H9 (cell line): Measurements from ENCODE around the gene REG1A. TPM values are rescaled to one million over a fixed set of nuclear protein-coding genes. Genes with fewer than 3 reads are reported as not detected.

Source experiments
- DNase-seq: peaks from one replicate; pipeline ENCODE4 v3.0.0-alpha.2; 2017
- H2AFZ ChIP-seq: one replicate; pipeline ENCODE4 v1.6.1; 2013; ENCODE audit warnings: mild to moderate bottlenecking, low read length, control low read depth, moderate library complexity
- H2AK5ac ChIP-seq: 2 replicates; pipeline ENCODE4 v1.6.1; 2013; ENCODE audit warnings: low read length, control low read depth, mixed read lengths; ENCODE audit not compliant: insufficient read length
- H2BK120ac ChIP-seq: one replicate; pipeline ENCODE4 v1.6.1; 2013; ENCODE audit warnings: low read depth, mild to moderate bottlenecking, low read length, control low read depth, inconsistent platforms; ENCODE audit not compliant: poor library complexity, severe bottlenecking
- H2BK12ac ChIP-seq: 2 replicates; pipeline ENCODE4 v1.6.1; 2013; ENCODE audit warnings: low read length, control low read depth, mixed read lengths, low read depth; ENCODE audit not compliant: insufficient read length
- H2BK15ac ChIP-seq: 2 replicates; pipeline ENCODE4 v1.6.1; 2013; ENCODE audit warnings: low read depth, low read length, control low read depth
- H2BK20ac ChIP-seq: one replicate; pipeline ENCODE4 v1.6.1; 2013; ENCODE audit warnings: low read depth, mild to moderate bottlenecking, low read length, control low read depth, inconsistent platforms; ENCODE audit not compliant: poor library complexity, severe bottlenecking
- H2BK5ac ChIP-seq: 2 replicates; pipeline ENCODE4 v1.6.1; 2013; ENCODE audit warnings: low read length, control low read depth, mixed read lengths; ENCODE audit not compliant: insufficient read length
- H3K14ac ChIP-seq: 2 replicates; pipeline ENCODE4 v1.6.1; 2013; ENCODE audit warnings: low read length, control low read depth; ENCODE audit not compliant: insufficient read depth
- H3K18ac ChIP-seq: 2 replicates; pipeline ENCODE4 v1.6.1; 2013; ENCODE audit warnings: low read depth, mild to moderate bottlenecking, mixed read lengths, low read length, control low read depth; ENCODE audit not compliant: insufficient read length
- H3K23ac ChIP-seq: 2 replicates; pipeline ENCODE4 v1.6.1; 2013; ENCODE audit warnings: low read length, control low read depth, mixed read lengths, low read depth; ENCODE audit not compliant: insufficient read length
- H3K23me2 ChIP-seq: 2 replicates; pipeline ENCODE4 v1.6.1; 2013; ENCODE audit warnings: low read depth, mild to moderate bottlenecking, mixed read lengths, low read length, control low read depth; ENCODE audit not compliant: insufficient read length, poor library complexity, severe bottlenecking
- H3K27ac ChIP-seq: 2 replicates; pipeline ENCODE4 v1.5.1; 2013; ENCODE audit warnings: low read length, control low read depth, mixed read lengths, low read depth; ENCODE audit not compliant: insufficient read length
- H3K27me3 ChIP-seq: 2 replicates; pipeline ENCODE4 v1.6.1; 2013; ENCODE audit warnings: low read length, control low read depth, inconsistent platforms; ENCODE audit not compliant: insufficient read depth
- H3K4ac ChIP-seq: 2 replicates; pipeline ENCODE4 v1.6.1; 2013; ENCODE audit warnings: low read depth, mild to moderate bottlenecking, control low read depth, inconsistent platforms, low read length, moderate library complexity
- H3K4me1 ChIP-seq: 2 replicates; pipeline ENCODE4 v1.6.1; 2013; ENCODE audit warnings: low read length, control low read depth, inconsistent platforms; ENCODE audit not compliant: insufficient read depth
- H3K4me2 ChIP-seq: 2 replicates; pipeline ENCODE4 v1.6.1; 2013; ENCODE audit warnings: low read length, control low read depth, mixed read lengths; ENCODE audit not compliant: insufficient read length, insufficient read depth
- H3K56ac ChIP-seq: 2 replicates; pipeline ENCODE4 v1.6.1; 2013; ENCODE audit warnings: low read depth, mild to moderate bottlenecking, mixed read lengths, low read length, control low read depth; ENCODE audit not compliant: insufficient read length
- H3K79me1 ChIP-seq: 2 replicates; pipeline ENCODE4 v1.6.1; 2013; ENCODE audit warnings: low read depth, mild to moderate bottlenecking, moderate library complexity, low read length, control low read depth, inconsistent platforms; ENCODE audit not compliant: insufficient read depth, poor library complexity, severe bottlenecking
- H3K79me2 ChIP-seq: 2 replicates; pipeline ENCODE4 v1.6.1; 2013; ENCODE audit warnings: low read length, control low read depth, inconsistent platforms; ENCODE audit not compliant: insufficient read depth
- H3K9ac ChIP-seq: 2 replicates; pipeline ENCODE4 v1.6.1; 2013; ENCODE audit warnings: low read length, control low read depth, mixed read lengths; ENCODE audit not compliant: insufficient read length; ENCODE audit errors: extremely low read depth
- H3K9me3 ChIP-seq: one replicate; pipeline ENCODE4 v1.6.1; 2013; ENCODE audit warnings: low read depth, low read length, inconsistent platforms; ENCODE audit not compliant: control insufficient read depth
- H3T11ph ChIP-seq: one replicate; pipeline ENCODE4 v1.6.1; 2013; ENCODE audit warnings: mild to moderate bottlenecking, low read length, control low read depth, inconsistent platforms
- H4K20me1 ChIP-seq: one replicate; pipeline ENCODE4 v1.6.1; 2013; ENCODE audit not compliant: control insufficient read depth, insufficient read length, insufficient read depth
- H4K5ac ChIP-seq: 2 replicates; pipeline ENCODE4 v1.6.1; 2013; ENCODE audit warnings: low read depth, mild to moderate bottlenecking, mixed read lengths, low read length, control low read depth; ENCODE audit not compliant: insufficient read length
- H4K8ac ChIP-seq: replicated peaks from 2 replicates; pipeline ENCODE4 v1.6.1; 2013; ENCODE audit warnings: low read length, control low read depth, mixed read lengths, low read depth; ENCODE audit not compliant: insufficient read length
- H4K91ac ChIP-seq: 2 replicates; pipeline ENCODE4 v1.6.1; 2013; ENCODE audit warnings: low read depth, mild to moderate bottlenecking, moderate library complexity, mixed read lengths, low read length, control low read depth; ENCODE audit not compliant: insufficient read length
- H3K27ac Mint-ChIP-seq, 3 experiments: 2 replicates in 2 of 3; 3 replicates in 1 of 3; pipeline ENCODE4 v1.8.0; 2020 to 2021; ENCODE audit warnings: mixed read lengths in 3 of 3, mild to moderate bottlenecking in 1 of 3, moderate library complexity in 1 of 3
- H3K27me3 Mint-ChIP-seq: 2 replicates; pipeline ENCODE4 v1.8.0; 2021; ENCODE audit warnings: low read depth, mild to moderate bottlenecking, moderate library complexity, mixed read lengths
- H3K36me3 Mint-ChIP-seq, 3 experiments: 2 replicates in 2 of 3; 3 replicates in 1 of 3; pipeline ENCODE4 v1.8.0; 2020 to 2021; ENCODE audit warnings: low read depth in 3 of 3, mixed read lengths in 3 of 3; ENCODE audit not compliant: insufficient read depth in 1 of 3
- H3K4me1 Mint-ChIP-seq, 2 experiments: 2 replicates each; pipeline ENCODE4 v1.8.0; 2020; ENCODE audit warnings: mixed read lengths in 2 of 2
- H3K4me3 Mint-ChIP-seq, 2 experiments: 2 replicates in 1 of 2; 3 replicates in 1 of 2; pipeline ENCODE4 v1.8.0; 2020 to 2021; ENCODE audit warnings: mild to moderate bottlenecking in 2 of 2, mixed read lengths in 2 of 2, moderate library complexity in 1 of 2
- H3K9me3 Mint-ChIP-seq, 2 experiments: 2 replicates in 1 of 2; 3 replicates in 1 of 2; pipeline ENCODE4 v1.8.0; 2020; ENCODE audit warnings: mild to moderate bottlenecking in 2 of 2, mixed read lengths in 2 of 2, moderate library complexity in 1 of 2
- total RNA-seq: library from RNA; stranded (reverse); gene quantifications from 2 replicates; pipeline ENCODE4 v1.2.1, GENCODE V29; 2021
- TF ChIP-seq, protein P1 (sequence below): fragments of 200-600 bp; sonication (generic); conservative IDR thresholded peaks from 3 replicates; pipeline ENCODE4 v1.8.0; 2021; ENCODE audit warnings: antibody characterized with exemption, mild to moderate bottlenecking

Gene REG1A
- total RNA-seq, 1 experiment from 2014 or later, result not detected

DNA sequence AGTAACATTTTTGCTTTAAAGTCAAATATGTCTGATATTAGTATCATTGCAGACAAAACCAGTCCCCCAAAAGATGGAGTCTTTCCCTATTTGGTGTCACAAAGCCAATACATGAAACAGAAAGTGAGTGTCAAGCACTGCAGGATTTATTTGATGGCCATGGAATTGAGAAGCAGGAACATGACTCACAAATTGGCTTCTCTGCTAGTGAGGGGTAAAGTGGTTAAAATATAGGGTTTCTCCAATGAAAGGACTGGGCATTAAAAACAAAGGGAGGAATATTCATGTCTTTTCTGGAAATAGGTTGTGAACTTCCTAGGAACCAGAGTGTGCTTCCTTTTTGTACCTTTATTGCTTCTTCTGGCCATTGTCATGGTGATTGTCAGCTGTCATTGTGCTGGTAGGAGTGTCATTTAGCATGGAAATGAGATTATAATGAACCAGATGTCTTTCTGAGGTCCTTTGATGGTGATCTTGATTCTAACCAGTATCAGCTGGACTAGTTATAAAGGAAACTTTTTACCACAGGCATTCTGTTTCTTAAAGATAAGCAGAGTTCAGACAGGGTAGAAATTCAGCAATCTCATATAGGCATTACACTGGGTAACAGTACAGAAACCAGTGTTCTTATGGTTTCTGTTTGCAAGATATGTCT lies 36.6 kb upstream of the REG1A start:
- H2BK20ac ChIP-seq, result no peak overlapping the region
- H2BK120ac ChIP-seq, result no peak overlapping the region
- no peaks in the 10 kb centered on the region for H3K27me3 ChIP-seq
- no peak overlapping the region for H3K56ac ChIP-seq
- no peaks in the 10 kb centered on the region for H3K4me1 ChIP-seq
- H3K4me1 Mint-ChIP-seq, result peaks cover 8% of the 10 kb centered on the region in 2 experiments
- H2AK5ac ChIP-seq, result no peak overlapping the region
- H3K23ac ChIP-seq, result no peak overlapping the region
- DNase-seq, result no peak
- peaks cover 3 to 12% of the 10 kb centered on the region in 2 experiments; a peak in 4 of 5 replicates for H3K9me3 Mint-ChIP-seq
- no peak overlapping the region for H3K18ac ChIP-seq
- H3K4me3 Mint-ChIP-seq, result no peak overlapping the region
- H3K14ac ChIP-seq, result no peak overlapping the region
- no peak overlapping the region for H4K8ac ChIP-seq
- no peaks in the 10 kb centered on the region for H3K79me1 ChIP-seq
- H3K9me3 ChIP-seq, result no peaks in the 10 kb centered on the region
- H4K91ac ChIP-seq, result no peak overlapping the region
- no peak overlapping the region for H2BK15ac ChIP-seq
- peaks cover 2% of the 10 kb centered on the region for H3K27me3 Mint-ChIP-seq
- H3K9ac ChIP-seq, result no peak overlapping the region
- no peaks in the 10 kb centered on the region for H3K79me2 ChIP-seq
- H2BK12ac ChIP-seq, result no peak overlapping the region
- no peak overlapping the region for H4K5ac ChIP-seq
- H2AFZ ChIP-seq, result no peak overlapping the region
- no peaks in the 10 kb centered on the region for H4K20me1 ChIP-seq
- no peaks in the 10 kb centered on the region for H3K23me2 ChIP-seq
- H3T11ph ChIP-seq, result no peak overlapping the region
- H3K4me2 ChIP-seq, result no peak overlapping the region
- TF ChIP-seq, protein P1, sequence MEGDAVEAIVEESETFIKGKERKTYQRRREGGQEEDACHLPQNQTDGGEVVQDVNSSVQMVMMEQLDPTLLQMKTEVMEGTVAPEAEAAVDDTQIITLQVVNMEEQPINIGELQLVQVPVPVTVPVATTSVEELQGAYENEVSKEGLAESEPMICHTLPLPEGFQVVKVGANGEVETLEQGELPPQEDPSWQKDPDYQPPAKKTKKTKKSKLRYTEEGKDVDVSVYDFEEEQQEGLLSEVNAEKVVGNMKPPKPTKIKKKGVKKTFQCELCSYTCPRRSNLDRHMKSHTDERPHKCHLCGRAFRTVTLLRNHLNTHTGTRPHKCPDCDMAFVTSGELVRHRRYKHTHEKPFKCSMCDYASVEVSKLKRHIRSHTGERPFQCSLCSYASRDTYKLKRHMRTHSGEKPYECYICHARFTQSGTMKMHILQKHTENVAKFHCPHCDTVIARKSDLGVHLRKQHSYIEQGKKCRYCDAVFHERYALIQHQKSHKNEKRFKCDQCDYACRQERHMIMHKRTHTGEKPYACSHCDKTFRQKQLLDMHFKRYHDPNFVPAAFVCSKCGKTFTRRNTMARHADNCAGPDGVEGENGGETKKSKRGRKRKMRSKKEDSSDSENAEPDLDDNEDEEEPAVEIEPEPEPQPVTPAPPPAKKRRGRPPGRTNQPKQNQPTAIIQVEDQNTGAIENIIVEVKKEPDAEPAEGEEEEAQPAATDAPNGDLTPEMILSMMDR, result no peak
- no peak overlapping the region for H3K27ac ChIP-seq
- H3K36me3 Mint-ChIP-seq, result no peaks in the 10 kb centered on the region; a peak in 1 of 7 replicates
- H3K27ac Mint-ChIP-seq, result no peak overlapping the region
- H3K4ac ChIP-seq, result no peak overlapping the region
- no peak overlapping the region for H2BK5ac ChIP-seq
